ENCODE measurements around the gene FAM219A.
"Not testable (repeated sequence)": the region's sequence is repeated elsewhere in the genome, so short reads cannot be mapped to it uniquely, and the experiment has no call there.

Gene FAM219A

GRCh38 chr9:34374905-34375552 lies 83.3 kb downstream of the FAM219A start:
- DNase-seq: no peak

GRCh38 chr9:34374339-34374738 lies 84.0 kb downstream of the FAM219A start:
- DNase-seq: no peak

GRCh38 chr9:34373749-34374148 lies 84.6 kb downstream of the FAM219A start:
- DNase-seq: no peak

DNA sequence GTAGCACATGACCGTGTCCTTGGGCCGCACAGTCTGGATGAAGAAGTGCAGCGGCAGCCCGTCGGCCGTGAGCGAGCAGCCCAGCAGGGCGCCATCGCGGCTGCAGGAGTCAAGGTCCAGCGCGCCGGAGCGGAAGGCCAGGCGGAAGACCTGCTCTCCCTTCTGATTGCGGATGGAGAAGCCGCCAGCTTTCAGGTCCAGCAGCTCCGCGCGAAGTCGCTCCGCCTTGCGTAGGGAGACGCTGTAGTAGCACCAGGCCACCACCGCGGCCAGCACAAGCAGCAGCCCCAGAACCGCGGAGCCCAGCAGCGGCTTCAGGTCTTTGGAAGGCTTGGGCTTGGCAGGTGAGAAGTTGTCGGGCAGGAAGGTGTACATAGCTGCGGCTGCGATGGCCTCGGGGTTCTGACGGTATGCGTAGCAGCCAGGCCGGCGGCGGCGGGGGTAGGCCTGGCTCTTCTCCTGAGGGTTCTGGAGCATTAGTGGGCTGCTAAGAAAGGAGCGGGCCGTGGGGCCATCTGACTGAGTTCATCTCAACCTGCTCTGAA lies 85.8 kb downstream of the FAM219A start:
- no peak for DNase-seq

DNA sequence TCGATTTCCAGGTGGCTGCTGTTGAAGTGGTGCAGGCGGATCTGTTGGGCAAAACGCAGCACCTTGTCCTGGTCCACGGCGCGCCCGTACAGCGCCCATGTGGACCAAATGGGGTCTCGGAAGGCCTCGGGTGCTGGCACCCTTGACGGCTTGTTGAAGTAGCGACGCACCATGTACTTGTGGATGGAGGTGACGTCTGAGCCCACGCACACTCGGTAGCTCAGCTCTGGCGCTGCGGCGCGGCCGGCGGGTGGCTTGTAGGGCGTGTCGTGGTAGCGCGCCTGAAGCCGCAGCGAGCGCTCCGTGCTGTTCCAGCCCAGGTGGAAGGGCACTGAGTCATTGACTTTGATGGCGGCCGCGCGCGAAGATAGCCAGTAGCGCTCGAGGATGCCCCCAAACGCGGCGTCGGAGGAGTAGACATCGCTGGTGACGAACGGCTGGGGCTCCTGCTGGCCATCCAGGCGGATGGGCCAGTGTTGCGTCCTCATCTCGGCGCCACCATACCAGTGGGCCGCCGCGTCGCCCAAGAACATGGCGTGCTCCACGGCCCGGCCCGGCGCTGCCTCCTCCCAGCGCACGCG lies 86.4 kb downstream of the FAM219A start:
- DNase-seq: no peak

GRCh38 chr9:34370970-34371880 lies 87.1 kb downstream of the FAM219A start:
- no peak for DNase-seq

DNA sequence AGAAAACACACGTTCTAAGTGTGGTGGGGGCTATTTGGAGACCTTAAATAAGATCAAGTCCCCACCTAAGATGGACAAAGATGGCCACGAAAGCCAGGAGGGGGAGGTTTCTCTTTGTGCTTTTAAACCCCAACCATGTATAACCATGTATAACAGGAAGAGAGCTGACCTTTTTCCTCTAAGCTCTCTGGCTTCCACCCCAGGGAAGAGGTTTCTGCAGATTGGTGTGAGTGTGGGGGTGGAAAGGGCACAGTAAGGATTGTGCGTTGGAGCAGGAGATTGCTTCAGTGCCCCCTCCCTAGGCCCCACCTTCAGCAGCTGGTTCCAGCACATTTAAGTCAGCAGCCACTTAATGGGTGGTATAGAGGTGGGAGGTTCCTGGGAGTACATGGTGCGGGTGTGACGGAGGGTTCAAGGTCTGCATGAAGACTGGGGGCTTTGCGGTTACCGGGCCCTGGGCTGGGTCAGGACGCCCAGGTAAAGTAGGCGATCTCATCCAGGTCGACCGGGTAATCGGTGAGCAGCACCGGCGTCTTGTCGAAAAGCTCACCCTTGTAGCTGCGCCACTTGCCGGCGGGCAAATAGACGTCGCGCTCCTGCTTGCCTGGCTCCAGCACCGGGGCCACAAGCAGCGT lies 87.9 kb downstream of the FAM219A start:
- DNase-seq: no peak

GRCh38 chr9:34369636-34370035 lies 88.7 kb downstream of the FAM219A start:
- DNase-seq: no peak

DNA sequence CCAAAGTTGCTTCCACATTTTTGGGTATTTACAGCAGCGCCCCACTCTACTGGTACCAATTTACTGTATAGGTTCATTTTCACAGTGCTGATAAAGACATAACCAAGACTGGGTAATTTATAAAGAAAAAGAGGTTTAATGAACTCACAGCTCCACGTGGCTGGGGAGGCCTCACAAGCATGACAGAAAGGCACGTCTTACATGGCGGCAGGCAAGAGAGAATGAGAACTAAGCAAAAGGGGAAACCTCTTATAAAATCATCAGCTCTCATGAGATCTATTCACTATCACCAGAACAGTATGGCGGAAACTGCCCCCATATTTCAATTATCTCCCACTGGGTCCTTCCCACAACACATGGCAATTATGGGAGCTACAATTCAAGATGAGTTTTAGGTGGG lies 89.6 kb downstream of the FAM219A start:
- not testable (repeated sequence) for DNase-seq

GRCh38 chr9:34367751-34368410 lies 90.5 kb downstream of the FAM219A start:
- DNase-seq: not testable (repeated sequence)

- no peak for DNase-seq
Measured at GRCh38 chr9:34366365-34366764, 92.0 kb downstream of the FAM219A start.

- DNase-seq: no peak
Measured at GRCh38 chr9:34365282-34365681, 93.1 kb downstream of the FAM219A start.

- no peak for DNase-seq
Measured at GRCh38 chr9:34363619-34364351, 94.6 kb downstream of the FAM219A start.

DNA sequence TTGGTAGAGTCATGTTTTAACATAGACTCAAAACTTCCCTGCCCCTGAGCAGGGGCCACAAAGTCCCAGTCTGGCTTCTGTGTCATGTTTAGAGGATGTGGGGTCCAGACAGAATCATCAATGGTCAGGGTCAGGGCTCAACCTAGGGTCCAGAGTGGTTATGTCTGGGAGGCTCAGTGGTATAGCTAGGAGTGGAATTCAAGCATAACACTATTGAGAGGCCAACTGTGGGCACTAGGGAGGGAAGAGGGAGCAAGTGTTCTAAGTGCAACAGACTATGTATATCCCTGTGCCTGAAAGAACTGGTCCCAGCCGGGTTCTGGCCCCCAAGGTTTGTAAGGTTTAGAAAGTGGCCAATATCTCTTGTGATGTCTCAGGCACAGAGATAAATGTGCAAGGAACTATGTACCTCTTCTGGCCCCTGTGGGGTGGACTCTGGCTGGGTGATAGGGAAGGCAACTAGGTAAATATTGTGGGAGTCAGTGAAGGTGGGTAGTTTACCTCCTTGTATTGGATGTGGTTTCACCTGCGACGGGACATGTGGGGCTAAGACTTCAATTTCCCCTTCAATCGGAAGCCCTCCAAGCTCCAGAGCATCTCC lies 95.7 kb downstream of the FAM219A start:
- DNase-seq: no peak

- not testable (repeated sequence) for DNase-seq
Measured at GRCh38 chr9:34352957-34353356, 105.4 kb downstream of the FAM219A start.

GRCh38 chr9:34352122-34352652 lies 106.2 kb downstream of the FAM219A start:
- DNase-seq: not testable (repeated sequence)

DNA sequence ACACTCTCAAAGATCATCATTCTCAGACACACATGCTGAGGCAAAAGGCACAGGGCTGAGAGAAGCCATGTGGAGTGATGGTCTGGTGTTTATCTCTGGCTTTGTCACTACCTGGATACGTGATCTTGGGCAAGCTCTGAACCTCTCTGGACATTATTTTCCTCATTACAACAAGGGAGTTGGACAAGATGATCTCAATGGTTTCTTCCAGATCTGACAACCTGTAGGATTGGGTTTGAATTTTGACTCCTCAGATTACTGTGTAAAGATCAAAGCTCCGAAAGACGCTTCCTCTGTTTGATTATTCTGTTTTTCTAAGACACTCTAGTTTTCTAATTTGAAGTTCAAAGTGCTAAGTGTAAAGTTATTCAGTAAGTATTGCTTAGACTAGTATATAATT lies 109.0 kb downstream of the FAM219A start:
- no peak for DNase-seq
